ENCODE measurements around the gene C19orf67.
"Not testable (repeated sequence)": the region's sequence is repeated elsewhere in the genome, so short reads cannot be mapped to it uniquely, and the experiment has no call there.

- not testable (repeated sequence) for TF ChIP-seq CTCF (optimal IDR thresholded peaks at IDR 0.05 in 1 of 3, IDR thresholded peaks at IDR 0.05 in 1 of 3, conservative IDR thresholded peaks at IDR 0.05 in 1 of 3; ENCODE audit: extremely low read depth in 1 of 3, insufficient read depth in 2 of 3, low read length in 3 of 3); EZH2 (IDR thresholded peaks at IDR 0.05; ENCODE audit: low read length)
These were observed 34.6 kb downstream of the C19orf67 start for GRCh38 chr19:14050961-14051360.

Measured in keratinocyte (primary cell).